ENCODE measurements around the gene SSBP4. TPM values are rescaled to one million over a fixed set of nuclear protein-coding genes. Genes with fewer than 3 reads are reported as not detected.
A peak's percentile ranks its signal among the peaks of the same experiment; 100 is the strongest.

SSBP4 gene
- total and polyA plus RNA-seq, 2 of the 8 experiments (the other 6 are each of a cell fraction or from before 2014, with no cell fraction given) = 26.4 to 33.7 TPM

GRCh38 chr19:18477042-18477779, 58.0 kb downstream of the SSBP4 start (continued):
- TF ChIP-seq CTCF (IDR thresholded peaks at IDR 0.05; ENCODE audit: control extremely low read depth in 1 of 3, insufficient read depth in 1 of 3, low read depth in 1 of 3, low read length in 3 of 3) = peak in 2 of 3 experiments; percentile 29 to 32
- no peak for TF ChIP-seq NRF1 (IDR thresholded peaks at IDR 0.05; ENCODE audit: low read depth, low read length)
- no peak for TF ChIP-seq SIX5 (IDR thresholded peaks at IDR 0.05; ENCODE audit: low read depth, low read length)

Measured in H1 (cell line).